ENCODE results near the gene HINT1. TPM values are rescaled to one million over a fixed set of nuclear protein-coding genes. Genes with fewer than 3 reads are reported as not detected.
A peak's percentile ranks its signal among the peaks of the same experiment; 100 is the strongest.

HINT1 gene
- total and polyA plus RNA-seq, 9 of the 15 experiments (the other 6 are each of a cell fraction or from before 2014, with no cell fraction given), result 296 to 1,027 (median 500) TPM

GRCh38 chr5:131164191-131165118, 601 bp downstream of the HINT1 start (continued):
- peak; percentile 62; the same call in 1 of the 2 replicates for TF ChIP-seq KLF6 (CRISPR knock-in tag; IDR thresholded peaks at IDR 0.05; ENCODE audit: borderline replicate concordance)
- TF ChIP-seq RERE (CRISPR knock-in tag; IDR thresholded peaks at IDR 0.05; ENCODE audit: borderline replicate concordance), result no peak
- TF ChIP-seq HOMEZ (CRISPR knock-in tag; IDR thresholded peaks at IDR 0.05), result peak; percentile 60; the same call in 1 of the 2 replicates
- TF ChIP-seq TRIM24 (IDR thresholded peaks at IDR 0.05), result peak; percentile 52 to 60; a peak in 3 of 4 replicates
- no peak for TF ChIP-seq SRSF3 (IDR thresholded peaks at IDR 0.05; ENCODE audit: insufficient read depth, low read length)
- 0 out of 2 replicates have a peak, but pooled peaks have one; percentile 46 for TF ChIP-seq ZNF311 (CRISPR knock-in tag; IDR thresholded peaks at IDR 0.05)
- TF ChIP-seq ZBTB40 (IDR thresholded peaks at IDR 0.05), result peak; percentile 43; the same call in 1 of the 2 replicates
- no peak for TF ChIP-seq ZBTB40 (CRISPR knock-in tag; IDR thresholded peaks at IDR 0.05)
- 0 out of 2 replicates have a peak, but pooled peaks have one; percentile 7 for TF ChIP-seq ZNF589 (CRISPR knock-in tag; IDR thresholded peaks at IDR 0.05; ENCODE audit: low read depth)

Data from K562 (cell line).